G401 (cell line): ENCODE measurements around the gene IL1RAPL1. TPM values are rescaled to one million over a fixed set of nuclear protein-coding genes. Genes with fewer than 3 reads are reported as not detected.
"Not testable (repeated sequence)": the region's sequence is repeated elsewhere in the genome, so short reads cannot be mapped to it uniquely, and the experiment has no call there.

Experiments
- DNase-seq: peaks from one replicate; pipeline ENCODE4 v3.0.0-alpha.2; 2015; ENCODE audit warnings: low spot score
- in situ Hi-C: cut with HindIII; loops from 2 replicates; pipeline ENCODE4 v1.10.0; 2016; ENCODE audit warnings: low sequenced_read_pairs, mixed read lengths
- total RNA-seq: library from RNA; depleted of rRNA; stranded (reverse); fragments of >200 nt; shearing (Covaris generic); gene quantifications from 2 replicates; pipeline ENCODE4 v1.2.3, GENCODE V29; 2014

IL1RAPL1 gene
- total RNA-seq, 1 experiment from 2014 or later, result not detected

DNA sequence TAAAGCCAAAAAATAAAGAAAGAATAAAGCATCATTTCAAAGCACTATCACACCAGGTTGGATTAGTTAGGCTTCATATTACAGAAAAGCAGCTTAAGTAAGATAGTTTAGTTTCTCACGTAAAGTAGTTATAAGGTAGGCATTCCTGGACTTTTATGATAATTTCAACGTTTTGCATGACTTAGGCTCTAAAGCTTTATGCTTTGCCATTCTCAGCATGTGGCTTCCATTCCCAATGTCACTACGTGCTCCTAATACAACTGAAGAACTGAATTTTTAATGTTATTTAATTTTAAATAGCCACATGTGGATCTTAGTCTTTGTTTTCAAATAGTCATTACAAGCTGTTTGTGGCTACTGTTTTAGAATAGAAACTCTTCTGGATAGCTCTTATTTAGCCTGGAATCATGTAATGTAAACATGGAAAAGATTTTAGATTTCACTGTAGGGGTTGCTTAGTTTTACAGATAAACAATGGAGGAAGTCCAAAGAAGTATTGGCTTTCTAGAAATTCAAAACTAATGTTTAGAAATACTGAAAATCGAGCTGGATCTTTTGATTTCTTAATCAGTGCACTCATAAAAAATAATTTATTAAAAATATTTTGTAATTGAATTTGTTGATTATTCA is 710.0 kb downstream of the IL1RAPL1 start:
- no peak for DNase-seq
- in situ Hi-C loops, result no loop called here

- DNase-seq, result no peak
- in situ Hi-C loops, result no loop called here
These were observed 712.4 kb downstream of the IL1RAPL1 start for GRCh38 chrX:29299684-29300083.

GRCh38 chrX:29308726-29309125 is 721.5 kb downstream of the IL1RAPL1 start:
- in situ Hi-C loops, result no loop called here
- DNase-seq, result no peak

DNA sequence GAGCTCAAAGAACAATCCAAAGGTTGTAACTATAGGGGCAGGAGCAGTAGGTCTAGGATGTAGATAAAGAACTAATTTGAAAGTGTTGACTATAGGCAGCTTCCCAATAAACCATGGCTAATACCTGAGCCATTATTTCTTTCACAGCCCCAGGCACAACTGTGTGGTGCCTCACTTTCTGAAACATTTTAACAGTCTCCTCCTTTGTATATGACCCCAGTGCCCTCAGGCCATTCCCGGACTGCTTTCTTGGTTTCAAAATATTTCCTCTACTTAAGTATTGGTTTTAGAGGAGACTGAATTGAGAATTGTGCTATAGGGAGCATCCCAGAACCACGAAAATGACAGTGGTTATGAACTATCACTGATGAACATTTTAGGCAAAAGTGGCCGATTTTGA is 728.7 kb downstream of the IL1RAPL1 start:
- in situ Hi-C loops, result no loop called here
- no peak for DNase-seq

DNA sequence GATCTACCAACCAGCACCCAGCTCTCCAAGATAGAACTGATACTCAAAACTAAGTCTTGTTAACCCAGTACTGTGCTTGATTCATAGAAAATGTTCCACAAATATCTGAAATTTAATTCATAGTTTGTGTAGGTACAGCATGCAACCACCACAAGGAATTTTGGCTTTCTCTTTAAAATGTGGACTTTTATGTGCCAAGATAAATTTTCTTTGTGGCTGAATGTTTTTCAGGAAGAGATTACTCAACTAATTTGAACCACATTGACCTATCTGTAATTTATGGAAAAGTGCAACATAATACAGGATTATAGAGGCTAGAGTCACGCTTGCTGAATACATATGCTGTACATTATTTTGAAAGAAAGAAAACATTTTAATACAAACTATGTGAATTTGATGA is 730.8 kb downstream of the IL1RAPL1 start:
- DNase-seq, result no peak
- in situ Hi-C loops, result no loop called here

DNA sequence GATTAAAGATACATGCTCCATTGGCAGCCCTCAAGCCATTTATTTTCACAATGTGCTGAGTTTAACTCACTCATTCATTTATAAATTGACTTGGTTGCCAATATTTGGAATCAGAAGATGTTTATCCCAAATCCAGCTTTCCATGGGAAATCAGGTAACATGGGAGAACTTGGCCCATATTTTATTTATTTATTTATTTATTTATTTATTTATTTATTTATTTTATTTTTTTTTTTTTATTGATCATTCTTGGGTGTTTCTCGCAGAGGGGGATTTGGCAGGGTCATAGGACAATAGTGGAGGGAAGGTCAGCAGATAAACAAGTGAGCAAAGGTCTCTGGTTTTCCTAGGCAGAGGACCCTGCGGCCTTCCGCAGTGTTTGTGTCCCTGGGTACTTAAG is 745.2 kb downstream of the IL1RAPL1 start:
- DNase-seq, result not testable (repeated sequence)

DNA sequence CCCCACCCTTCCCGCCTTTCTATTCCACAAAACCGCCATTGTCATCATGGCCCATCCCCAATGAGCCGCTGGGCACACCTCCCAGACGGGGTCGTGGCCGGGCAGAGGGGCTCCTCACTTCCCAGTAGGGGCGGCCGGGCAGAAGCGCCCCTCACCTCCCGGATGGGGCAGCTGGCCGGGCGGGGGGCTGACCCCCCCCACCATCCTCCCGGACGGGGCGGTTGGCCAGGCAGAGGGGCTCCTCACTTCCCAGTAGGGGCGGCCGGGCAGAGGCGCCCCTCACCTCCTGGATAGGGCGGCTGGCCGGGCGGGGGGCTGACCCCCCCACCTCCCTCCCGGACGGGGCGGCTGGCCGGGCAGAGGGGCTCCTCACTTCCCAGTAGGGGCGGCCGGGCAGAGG is 745.8 kb downstream of the IL1RAPL1 start:
- in situ Hi-C loops, result not testable (repeated sequence)

More for the DNA sequence above, 745.2 kb downstream of the IL1RAPL1 start:
- in situ Hi-C loops, result not testable (repeated sequence)

DNA sequence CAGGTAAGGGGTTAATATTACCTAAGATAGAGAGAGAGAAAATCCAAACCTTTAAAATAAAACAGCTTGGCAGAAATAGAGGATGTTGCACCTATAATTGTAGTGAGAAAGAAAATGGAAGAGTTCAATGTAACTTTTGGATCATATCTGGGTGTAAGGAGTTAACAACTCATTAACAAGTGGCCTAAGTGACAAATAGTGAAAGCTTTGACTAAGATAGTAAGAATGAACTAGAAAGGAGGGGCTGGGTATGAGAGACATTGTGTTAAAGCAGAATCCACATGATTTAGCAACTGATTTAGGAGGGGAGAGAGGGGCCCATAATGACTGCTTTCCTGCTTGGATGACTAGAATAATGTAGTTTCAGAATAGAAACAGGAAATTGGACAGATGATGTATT is 761.0 kb downstream of the IL1RAPL1 start:
- DNase-seq, result no peak
- in situ Hi-C loops, result no loop called here

More for the DNA sequence above, 745.8 kb downstream of the IL1RAPL1 start:
- not testable (repeated sequence) for DNase-seq

GRCh38 chrX:29359276-29359675 is 772.0 kb downstream of the IL1RAPL1 start:
- in situ Hi-C loops, result no loop called here
- no peak for DNase-seq

GRCh38 chrX:29374765-29375164 is 787.5 kb downstream of the IL1RAPL1 start:
- DNase-seq, in situ Hi-C loops: not testable (repeated sequence)

DNA sequence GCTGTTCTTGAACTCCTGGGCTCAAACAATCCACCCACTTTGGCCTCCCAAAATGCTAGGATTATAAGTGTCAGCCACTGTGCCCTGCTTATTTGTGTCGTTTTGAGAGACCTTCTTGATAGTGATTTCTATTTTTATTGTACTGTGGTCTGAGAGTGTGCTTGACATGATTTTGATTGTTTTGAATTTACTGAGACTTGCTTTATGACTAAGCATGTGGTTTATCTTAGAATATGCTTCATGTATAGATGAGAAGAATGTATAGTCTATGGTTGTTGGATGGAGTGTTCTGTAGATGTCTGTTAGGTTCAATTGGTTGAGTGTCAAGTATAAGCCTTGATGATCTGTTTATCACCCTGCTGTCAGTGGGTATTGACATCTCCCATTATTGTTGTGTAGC is 789.3 kb downstream of the IL1RAPL1 start:
- DNase-seq, result no peak
- in situ Hi-C loops, result no loop called here

GRCh38 chrX:29382811-29383210 is 795.6 kb downstream of the IL1RAPL1 start:
- in situ Hi-C loops, result no loop called here
- DNase-seq, result no peak

- in situ Hi-C loops, result no loop called here
- no peak for DNase-seq
These were observed 801.3 kb downstream of the IL1RAPL1 start for GRCh38 chrX:29388509-29388908.

GRCh38 chrX:29397506-29397905 is 810.3 kb downstream of the IL1RAPL1 start:
- in situ Hi-C loops, result no loop called here
- no peak for DNase-seq

GRCh38 chrX:29407357-29407756 is 820.1 kb downstream of the IL1RAPL1 start:
- no peak for DNase-seq
- in situ Hi-C loops, result no loop called here

GRCh38 chrX:29419774-29420553 is 832.7 kb downstream of the IL1RAPL1 start:
- in situ Hi-C loops, result no loop called here
- DNase-seq, result no peak

DNA sequence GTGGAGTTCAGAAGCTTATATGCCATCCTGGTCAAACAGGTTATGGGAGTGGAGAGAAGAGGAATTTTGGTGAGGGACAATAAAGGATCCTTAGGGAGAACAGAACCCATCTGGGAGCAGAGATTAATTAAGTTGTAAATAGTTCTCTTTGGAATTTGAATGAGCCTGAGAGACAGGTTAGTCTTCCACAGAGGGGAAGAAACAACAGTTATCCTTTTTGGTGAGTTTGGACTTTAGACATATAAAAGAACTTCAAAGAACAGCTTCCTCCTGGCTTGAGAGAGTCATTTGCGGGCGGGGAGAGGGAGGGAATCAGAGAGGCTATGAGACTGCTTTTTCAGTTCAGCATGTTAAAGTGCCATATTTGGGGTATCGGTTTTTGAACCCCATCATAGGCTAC is 834.8 kb downstream of the IL1RAPL1 start:
- DNase-seq, result no peak
- in situ Hi-C loops, result no loop called here

GRCh38 chrX:29431895-29432294 is 844.6 kb downstream of the IL1RAPL1 start:
- in situ Hi-C loops, result no loop called here
- DNase-seq, result no peak

- DNase-seq, result no peak
- in situ Hi-C loops, result no loop called here
These were observed 845.3 kb downstream of the IL1RAPL1 start for GRCh38 chrX:29432534-29432933.

- in situ Hi-C loops, result no loop called here
- DNase-seq, result no peak
These were observed 847.7 kb downstream of the IL1RAPL1 start for GRCh38 chrX:29434939-29435338.

- no peak for DNase-seq
- in situ Hi-C loops, result no loop called here
These were observed 848.1 kb downstream of the IL1RAPL1 start for GRCh38 chrX:29435396-29435795.
